Measurements from ENCODE around the gene TMTC1. TPM values are rescaled to one million over a fixed set of nuclear protein-coding genes. Genes with fewer than 3 reads are reported as not detected.

The TMTC1 gene
- total RNA-seq, 1 donor from 2014 or later: 0.57 TPM

GRCh38 chr12:29595071-29595755, 188.5 kb downstream of the TMTC1 start:
- Mint-ChIP-seq H3K27ac (no peak overlapping the region), H3K27me3 (ENCODE audit: insufficient read depth) (peaks cover 4% of the 10 kb centered on the region), H3K36me3 (ENCODE audit: low read depth) (no peaks in the 10 kb centered on the region), H3K9me3 (no peaks in the 10 kb centered on the region), H3K4me3 (no peak overlapping the region), H3K4me1 (ENCODE audit: low read depth) (no peaks in the 10 kb centered on the region)
- no peak for DNase-seq (ENCODE audit: low spot score)
- intact Hi-C loops (cut with micrococcal nuclease): no loop called here

GRCh38 chr12:29593001-29593400, 190.7 kb downstream of the TMTC1 start:
- Mint-ChIP-seq H3K27me3 (ENCODE audit: insufficient read depth) (peaks cover 4% of the 10 kb centered on the region), H3K4me1 (ENCODE audit: low read depth) (no peaks in the 10 kb centered on the region), H3K36me3 (ENCODE audit: low read depth) (no peaks in the 10 kb centered on the region), H3K27ac (no peak overlapping the region), H3K9me3 (no peaks in the 10 kb centered on the region), H3K4me3 (no peak overlapping the region)
- DNase-seq (ENCODE audit: low spot score): no peak
- intact Hi-C loops (cut with micrococcal nuclease): no loop called here

- Mint-ChIP-seq H3K9me3 (no peaks in the 10 kb centered on the region), H3K27me3 (ENCODE audit: insufficient read depth) (peaks cover 4% of the 10 kb centered on the region), H3K36me3 (ENCODE audit: low read depth) (no peaks in the 10 kb centered on the region), H3K27ac (no peak overlapping the region), H3K4me3 (no peak overlapping the region), H3K4me1 (ENCODE audit: low read depth) (no peaks in the 10 kb centered on the region)
- no peak for DNase-seq (ENCODE audit: low spot score)
- intact Hi-C loops (cut with micrococcal nuclease): no loop called here
Observed at GRCh38 chr12:29591140-29592020, 192.4 kb downstream of the TMTC1 start.

GRCh38 chr12:29589851-29590250, 193.9 kb downstream of the TMTC1 start:
- intact Hi-C loops (cut with micrococcal nuclease): no loop called here
- DNase-seq (ENCODE audit: low spot score): no peak
- Mint-ChIP-seq H3K4me3 (no peak overlapping the region), H3K27me3 (ENCODE audit: insufficient read depth) (peaks cover 4% of the 10 kb centered on the region), H3K9me3 (no peaks in the 10 kb centered on the region), H3K36me3 (ENCODE audit: low read depth) (no peaks in the 10 kb centered on the region), H3K4me1 (ENCODE audit: low read depth) (no peaks in the 10 kb centered on the region), H3K27ac (no peak overlapping the region)

- H3K9me3 Mint-ChIP-seq: no peaks in the 10 kb centered on the region
- DNase-seq (ENCODE audit: low spot score): no peak
- H3K27ac Mint-ChIP-seq: no peak overlapping the region
- intact Hi-C loops (cut with micrococcal nuclease): no loop called here
- no peaks in the 10 kb centered on the region for H3K36me3 Mint-ChIP-seq (ENCODE audit: low read depth)
- no peaks in the 10 kb centered on the region for H3K4me1 Mint-ChIP-seq (ENCODE audit: low read depth)
- no peak overlapping the region for H3K4me3 Mint-ChIP-seq
- peaks cover 3% of the 10 kb centered on the region for H3K27me3 Mint-ChIP-seq (ENCODE audit: insufficient read depth)
Observed at GRCh38 chr12:29589286-29589820, 194.4 kb downstream of the TMTC1 start.

GRCh38 chr12:29582677-29583272, 201.0 kb downstream of the TMTC1 start:
- Mint-ChIP-seq H3K4me3 (no peak overlapping the region), H3K9me3 (no peaks in the 10 kb centered on the region), H3K27ac (no peak overlapping the region), H3K27me3 (ENCODE audit: insufficient read depth) (peaks cover 5% of the 10 kb centered on the region), H3K36me3 (ENCODE audit: low read depth) (no peaks in the 10 kb centered on the region), H3K4me1 (ENCODE audit: low read depth) (no peaks in the 10 kb centered on the region)
- no peak for DNase-seq (ENCODE audit: low spot score)
- intact Hi-C loops (cut with micrococcal nuclease): no loop called here

GRCh38 chr12:29582146-29582545, 201.6 kb downstream of the TMTC1 start:
- Mint-ChIP-seq H3K27ac (no peak overlapping the region), H3K36me3 (ENCODE audit: low read depth) (no peaks in the 10 kb centered on the region), H3K9me3 (no peaks in the 10 kb centered on the region), H3K27me3 (ENCODE audit: insufficient read depth) (peaks cover 5% of the 10 kb centered on the region), H3K4me1 (ENCODE audit: low read depth) (no peaks in the 10 kb centered on the region), H3K4me3 (no peak overlapping the region)
- intact Hi-C loops (cut with micrococcal nuclease): no loop called here
- no peak for DNase-seq (ENCODE audit: low spot score)

- no peaks in the 10 kb centered on the region for H3K4me1 Mint-ChIP-seq (ENCODE audit: low read depth)
- no peak overlapping the region for H3K4me3 Mint-ChIP-seq
- no peaks in the 10 kb centered on the region for H3K36me3 Mint-ChIP-seq (ENCODE audit: low read depth)
- H3K27me3 Mint-ChIP-seq (ENCODE audit: insufficient read depth): peaks cover 5% of the 10 kb centered on the region
- no peaks in the 10 kb centered on the region for H3K9me3 Mint-ChIP-seq
- no peak for DNase-seq (ENCODE audit: low spot score)
- intact Hi-C loops (cut with micrococcal nuclease): no loop called here
- H3K27ac Mint-ChIP-seq: no peak overlapping the region
Observed at GRCh38 chr12:29581631-29582030, 202.1 kb downstream of the TMTC1 start.

GRCh38 chr12:29580971-29581370, 202.8 kb downstream of the TMTC1 start:
- intact Hi-C loops (cut with micrococcal nuclease): no loop called here
- Mint-ChIP-seq H3K27me3 (ENCODE audit: insufficient read depth) (peaks cover 5% of the 10 kb centered on the region), H3K27ac (no peak overlapping the region), H3K4me1 (ENCODE audit: low read depth) (no peaks in the 10 kb centered on the region), H3K4me3 (no peak overlapping the region), H3K36me3 (ENCODE audit: low read depth) (no peaks in the 10 kb centered on the region), H3K9me3 (no peaks in the 10 kb centered on the region)
- DNase-seq (ENCODE audit: low spot score): no peak

GRCh38 chr12:29578731-29579130, 205.0 kb downstream of the TMTC1 start:
- no peak overlapping the region for H3K4me3 Mint-ChIP-seq

GRCh38 chr12:29578070-29578469, 205.7 kb downstream of the TMTC1 start:
- no peak overlapping the region for H3K4me3 Mint-ChIP-seq
- no peak overlapping the region for H3K27ac Mint-ChIP-seq
- H3K36me3 Mint-ChIP-seq (ENCODE audit: low read depth): no peaks in the 10 kb centered on the region
- intact Hi-C loops (cut with micrococcal nuclease): no loop called here
- no peak for DNase-seq (ENCODE audit: low spot score)
- peaks cover 5% of the 10 kb centered on the region for H3K27me3 Mint-ChIP-seq (ENCODE audit: insufficient read depth)
- no peaks in the 10 kb centered on the region for H3K9me3 Mint-ChIP-seq
- no peaks in the 10 kb centered on the region for H3K4me1 Mint-ChIP-seq (ENCODE audit: low read depth)

More at GRCh38 chr12:29578731-29579130, 205.0 kb downstream of the TMTC1 start:
- DNase-seq (ENCODE audit: low spot score): no peak
- intact Hi-C loops (cut with micrococcal nuclease): no loop called here
- peaks cover 5% of the 10 kb centered on the region for H3K27me3 Mint-ChIP-seq (ENCODE audit: insufficient read depth)
- H3K9me3 Mint-ChIP-seq: no peaks in the 10 kb centered on the region
- H3K36me3 Mint-ChIP-seq (ENCODE audit: low read depth): no peaks in the 10 kb centered on the region
- H3K27ac Mint-ChIP-seq: no peak overlapping the region
- no peaks in the 10 kb centered on the region for H3K4me1 Mint-ChIP-seq (ENCODE audit: low read depth)

GRCh38 chr12:29574500-29574899, 209.2 kb downstream of the TMTC1 start:
- H3K27ac Mint-ChIP-seq: no peak overlapping the region
- H3K4me1 Mint-ChIP-seq (ENCODE audit: low read depth): no peaks in the 10 kb centered on the region
- no peak for DNase-seq (ENCODE audit: low spot score)
- H3K9me3 Mint-ChIP-seq: no peaks in the 10 kb centered on the region
- H3K4me3 Mint-ChIP-seq: no peak overlapping the region
- no peaks in the 10 kb centered on the region for H3K36me3 Mint-ChIP-seq (ENCODE audit: low read depth)
- intact Hi-C loops (cut with micrococcal nuclease): no loop called here
- H3K27me3 Mint-ChIP-seq (ENCODE audit: insufficient read depth): peaks cover 5% of the 10 kb centered on the region

- no peaks in the 10 kb centered on the region for H3K27me3 Mint-ChIP-seq (ENCODE audit: insufficient read depth)
- H3K9me3 Mint-ChIP-seq: no peaks in the 10 kb centered on the region
- no peak for DNase-seq (ENCODE audit: low spot score)
- no peaks in the 10 kb centered on the region for H3K36me3 Mint-ChIP-seq (ENCODE audit: low read depth)
- no peak overlapping the region for H3K4me3 Mint-ChIP-seq
- no peaks in the 10 kb centered on the region for H3K4me1 Mint-ChIP-seq (ENCODE audit: low read depth)
- H3K27ac Mint-ChIP-seq: no peak overlapping the region
- intact Hi-C loops (cut with micrococcal nuclease): no loop called here
Observed at GRCh38 chr12:29572938-29573337, 210.8 kb downstream of the TMTC1 start.
